Type B pancreatic cell (in vitro differentiated cells): ENCODE measurements around the gene CILP2. TPM values are rescaled to one million over a fixed set of nuclear protein-coding genes. Genes with fewer than 3 reads are reported as not detected.

ENCODE experiments used
- DNase-seq: peaks from one replicate; pipeline ENCODE4 v3.0.0; 2021; ENCODE audit warnings: mixed read lengths; ENCODE audit not compliant: unreplicated experiment; ENCODE audit errors: extremely low spot score
- H3K27ac Mint-ChIP-seq: 2 replicates; pipeline ENCODE4 v1.8.0; 2021; ENCODE audit warnings: mild to moderate bottlenecking, mixed read lengths
- H3K27me3 Mint-ChIP-seq: 2 replicates; pipeline ENCODE4 v1.8.0; 2021; ENCODE audit warnings: mixed read lengths
- H3K36me3 Mint-ChIP-seq: 2 replicates; pipeline ENCODE4 v1.8.0; 2021; ENCODE audit warnings: mixed read lengths
- H3K4me1 Mint-ChIP-seq: one replicate; pipeline ENCODE4 v1.8.0; 2021; ENCODE audit warnings: mixed read lengths; ENCODE audit not compliant: unreplicated experiment
- H3K4me3 Mint-ChIP-seq: 2 replicates; pipeline ENCODE4 v1.8.0; 2021; ENCODE audit warnings: mild to moderate bottlenecking, mixed read lengths
- H3K9me3 Mint-ChIP-seq: 2 replicates; pipeline ENCODE4 v1.8.0; 2021; ENCODE audit warnings: mixed read lengths
- total RNA-seq: library from RNA; stranded (reverse); gene quantifications from 2 replicates; pipeline ENCODE4 v1.2.1, GENCODE V29; 2021; ENCODE audit warnings: low replicate concordance
- TF ChIP-seq, protein P1 (sequence below): fragments of 200-600 bp; sonication (generic); conservative IDR thresholded peaks from 2 replicates; pipeline ENCODE4 v1.5.0; 2021; ENCODE audit warnings: antibody characterized with exemption, mild to moderate bottlenecking

The CILP2 gene
- total RNA-seq, 1 donor from 2014 or later, result 3.2 TPM

GRCh38 chr19:19558055-19558454 lies 20.0 kb downstream of the CILP2 start:
- Mint-ChIP-seq H3K36me3 (no peaks in the 10 kb centered on the region), H3K9me3 (no peaks in the 10 kb centered on the region), H3K4me3 (no peak overlapping the region), H3K27ac (no peak overlapping the region), H3K27me3 (no peaks in the 10 kb centered on the region), H3K4me1 (no peaks in the 10 kb centered on the region)
- no peak for DNase-seq
- TF ChIP-seq, protein P1, sequence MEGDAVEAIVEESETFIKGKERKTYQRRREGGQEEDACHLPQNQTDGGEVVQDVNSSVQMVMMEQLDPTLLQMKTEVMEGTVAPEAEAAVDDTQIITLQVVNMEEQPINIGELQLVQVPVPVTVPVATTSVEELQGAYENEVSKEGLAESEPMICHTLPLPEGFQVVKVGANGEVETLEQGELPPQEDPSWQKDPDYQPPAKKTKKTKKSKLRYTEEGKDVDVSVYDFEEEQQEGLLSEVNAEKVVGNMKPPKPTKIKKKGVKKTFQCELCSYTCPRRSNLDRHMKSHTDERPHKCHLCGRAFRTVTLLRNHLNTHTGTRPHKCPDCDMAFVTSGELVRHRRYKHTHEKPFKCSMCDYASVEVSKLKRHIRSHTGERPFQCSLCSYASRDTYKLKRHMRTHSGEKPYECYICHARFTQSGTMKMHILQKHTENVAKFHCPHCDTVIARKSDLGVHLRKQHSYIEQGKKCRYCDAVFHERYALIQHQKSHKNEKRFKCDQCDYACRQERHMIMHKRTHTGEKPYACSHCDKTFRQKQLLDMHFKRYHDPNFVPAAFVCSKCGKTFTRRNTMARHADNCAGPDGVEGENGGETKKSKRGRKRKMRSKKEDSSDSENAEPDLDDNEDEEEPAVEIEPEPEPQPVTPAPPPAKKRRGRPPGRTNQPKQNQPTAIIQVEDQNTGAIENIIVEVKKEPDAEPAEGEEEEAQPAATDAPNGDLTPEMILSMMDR, result no peak

GRCh38 chr19:19558636-19559035 lies 20.6 kb downstream of the CILP2 start:
- Mint-ChIP-seq H3K27ac (no peak overlapping the region), H3K4me3 (no peak overlapping the region), H3K4me1 (no peaks in the 10 kb centered on the region), H3K36me3 (no peaks in the 10 kb centered on the region), H3K27me3 (no peaks in the 10 kb centered on the region), H3K9me3 (no peaks in the 10 kb centered on the region)
- DNase-seq, result no peak
- TF ChIP-seq, protein P1, result no peak

DNA sequence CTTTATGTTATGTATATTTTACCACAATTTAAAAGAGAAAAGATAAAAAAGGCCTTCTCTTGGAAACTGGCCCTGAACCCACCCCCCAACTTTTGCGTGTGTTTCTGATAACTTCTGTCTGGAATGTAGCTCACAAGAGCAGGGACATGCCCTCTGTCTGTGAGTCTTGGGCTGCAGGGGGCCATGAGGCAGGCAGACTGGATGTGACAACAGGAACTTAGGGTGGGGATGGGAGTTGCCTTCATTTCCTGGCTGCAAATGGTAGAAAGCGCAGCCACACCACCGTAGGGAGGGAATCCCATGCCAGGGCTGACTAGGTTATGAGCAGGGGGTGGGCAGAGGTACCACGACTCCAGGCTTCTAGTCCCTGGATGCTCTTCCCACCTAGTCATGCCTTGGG lies 21.9 kb downstream of the CILP2 start:
- DNase-seq, result no peak
- Mint-ChIP-seq H3K27me3 (no peaks in the 10 kb centered on the region), H3K4me1 (no peaks in the 10 kb centered on the region), H3K36me3 (peaks cover under 1% of the 10 kb centered on the region), H3K4me3 (no peak overlapping the region), H3K9me3 (no peaks in the 10 kb centered on the region), H3K27ac (no peak overlapping the region)
- TF ChIP-seq, protein P1, result no peak

GRCh38 chr19:19561946-19562664 lies 24.0 kb downstream of the CILP2 start:
- Mint-ChIP-seq H3K36me3 (peaks cover 5% of the 10 kb centered on the region), H3K4me3 (no peak overlapping the region), H3K27ac (no peak overlapping the region), H3K27me3 (no peaks in the 10 kb centered on the region), H3K9me3 (no peaks in the 10 kb centered on the region), H3K4me1 (no peaks in the 10 kb centered on the region)
- TF ChIP-seq, protein P1, result no peak
- DNase-seq, result no peak

GRCh38 chr19:19562665-19563347 lies 24.7 kb downstream of the CILP2 start:
- TF ChIP-seq, protein P1, result no peak
- no peak for DNase-seq
- peaks cover 5% of the 10 kb centered on the region for H3K36me3 Mint-ChIP-seq
- no peaks in the 10 kb centered on the region for H3K9me3 Mint-ChIP-seq
- no peak overlapping the region for H3K27ac Mint-ChIP-seq
- no peaks in the 10 kb centered on the region for H3K27me3 Mint-ChIP-seq
- H3K4me1 Mint-ChIP-seq, result no peaks in the 10 kb centered on the region
- no peak overlapping the region for H3K4me3 Mint-ChIP-seq
